ENCODE measurements around the gene UHRF1. TPM values are rescaled to one million over a fixed set of nuclear protein-coding genes. Genes with fewer than 3 reads are reported as not detected.

The UHRF1 gene
- total and polyA plus RNA-seq, 2 of the 13 experiments (the other 11 are each of a cell fraction or from before 2014, with no cell fraction given) = 6.8 to 78.4 TPM

DNA sequence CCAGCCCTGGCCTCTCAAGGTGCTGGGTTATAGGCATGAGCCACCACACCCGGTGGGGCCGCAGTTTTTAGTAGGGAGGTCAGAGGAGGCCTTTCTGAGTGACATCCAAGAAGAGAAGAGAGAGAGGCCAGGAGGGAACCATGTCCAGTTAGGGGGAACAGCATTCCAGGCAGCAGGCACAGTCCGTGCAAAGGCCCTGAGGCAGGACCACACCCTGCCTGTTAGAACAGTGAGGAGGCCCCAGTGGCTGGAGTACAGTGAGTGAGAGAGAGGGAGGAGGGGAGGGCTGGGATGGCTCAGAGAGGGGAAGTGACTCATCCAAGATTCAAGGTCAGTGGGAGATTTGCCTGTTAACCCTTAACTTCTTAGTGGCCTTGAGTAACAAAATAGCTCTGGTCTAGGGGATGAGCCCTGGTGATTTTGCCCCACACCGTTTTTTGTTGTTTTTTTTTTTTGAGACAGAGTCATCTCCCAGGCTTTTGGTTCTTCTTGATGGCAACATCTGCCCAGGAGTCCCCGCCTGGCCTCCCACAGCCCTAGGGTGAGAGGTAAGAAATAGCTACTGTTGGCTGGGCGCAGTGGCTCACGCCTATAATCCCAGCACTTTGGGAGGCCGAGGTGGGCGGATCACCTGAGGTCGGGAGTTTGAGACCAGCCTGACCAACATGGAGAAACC is 39.1 kb upstream of the UHRF1 start (continued):
- TF ChIP-seq ZNF598 (CRISPR knock-in tag; IDR thresholded peaks at IDR 0.05; ENCODE audit: borderline replicate concordance) = no peak
- TF ChIP-seq ZSCAN21 (CRISPR knock-in tag; IDR thresholded peaks at IDR 0.05; ENCODE audit: borderline replicate concordance) = peak; percentile 30; the same call in 1 of the 2 replicates
- TF ChIP-seq ZNF672 (CRISPR knock-in tag; IDR thresholded peaks at IDR 0.05) = no peak
- peak; percentile 66; the same call in 1 of the 2 replicates for TF ChIP-seq ZNF563 (CRISPR knock-in tag; IDR thresholded peaks at IDR 0.05)
- TF ChIP-seq ZKSCAN1 (IDR thresholded peaks at IDR 0.05; ENCODE audit: low read length) = peak; percentile 75
- no peak for TF ChIP-seq TAF15 (IDR thresholded peaks at IDR 0.05; ENCODE audit: low read depth, low read length, poor library complexity, severe bottlenecking)
- TF ChIP-seq SP4 (CRISPR knock-in tag; IDR thresholded peaks at IDR 0.05) = no peak
- TF ChIP-seq, protein P1, sequence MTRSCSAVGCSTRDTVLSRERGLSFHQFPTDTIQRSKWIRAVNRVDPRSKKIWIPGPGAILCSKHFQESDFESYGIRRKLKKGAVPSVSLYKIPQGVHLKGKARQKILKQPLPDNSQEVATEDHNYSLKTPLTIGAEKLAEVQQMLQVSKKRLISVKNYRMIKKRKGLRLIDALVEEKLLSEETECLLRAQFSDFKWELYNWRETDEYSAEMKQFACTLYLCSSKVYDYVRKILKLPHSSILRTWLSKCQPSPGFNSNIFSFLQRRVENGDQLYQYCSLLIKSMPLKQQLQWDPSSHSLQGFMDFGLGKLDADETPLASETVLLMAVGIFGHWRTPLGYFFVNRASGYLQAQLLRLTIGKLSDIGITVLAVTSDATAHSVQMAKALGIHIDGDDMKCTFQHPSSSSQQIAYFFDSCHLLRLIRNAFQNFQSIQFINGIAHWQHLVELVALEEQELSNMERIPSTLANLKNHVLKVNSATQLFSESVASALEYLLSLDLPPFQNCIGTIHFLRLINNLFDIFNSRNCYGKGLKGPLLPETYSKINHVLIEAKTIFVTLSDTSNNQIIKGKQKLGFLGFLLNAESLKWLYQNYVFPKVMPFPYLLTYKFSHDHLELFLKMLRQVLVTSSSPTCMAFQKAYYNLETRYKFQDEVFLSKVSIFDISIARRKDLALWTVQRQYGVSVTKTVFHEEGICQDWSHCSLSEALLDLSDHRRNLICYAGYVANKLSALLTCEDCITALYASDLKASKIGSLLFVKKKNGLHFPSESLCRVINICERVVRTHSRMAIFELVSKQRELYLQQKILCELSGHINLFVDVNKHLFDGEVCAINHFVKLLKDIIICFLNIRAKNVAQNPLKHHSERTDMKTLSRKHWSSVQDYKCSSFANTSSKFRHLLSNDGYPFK (CRISPR knock-in tag; IDR thresholded peaks at IDR 0.05; ENCODE audit: borderline replicate concordance) = no peak; the same call in 1 of the 2 replicates
- no peak for TF ChIP-seq TAF1 (CRISPR knock-in tag; IDR thresholded peaks at IDR 0.05)
- TF ChIP-seq, protein P2, sequence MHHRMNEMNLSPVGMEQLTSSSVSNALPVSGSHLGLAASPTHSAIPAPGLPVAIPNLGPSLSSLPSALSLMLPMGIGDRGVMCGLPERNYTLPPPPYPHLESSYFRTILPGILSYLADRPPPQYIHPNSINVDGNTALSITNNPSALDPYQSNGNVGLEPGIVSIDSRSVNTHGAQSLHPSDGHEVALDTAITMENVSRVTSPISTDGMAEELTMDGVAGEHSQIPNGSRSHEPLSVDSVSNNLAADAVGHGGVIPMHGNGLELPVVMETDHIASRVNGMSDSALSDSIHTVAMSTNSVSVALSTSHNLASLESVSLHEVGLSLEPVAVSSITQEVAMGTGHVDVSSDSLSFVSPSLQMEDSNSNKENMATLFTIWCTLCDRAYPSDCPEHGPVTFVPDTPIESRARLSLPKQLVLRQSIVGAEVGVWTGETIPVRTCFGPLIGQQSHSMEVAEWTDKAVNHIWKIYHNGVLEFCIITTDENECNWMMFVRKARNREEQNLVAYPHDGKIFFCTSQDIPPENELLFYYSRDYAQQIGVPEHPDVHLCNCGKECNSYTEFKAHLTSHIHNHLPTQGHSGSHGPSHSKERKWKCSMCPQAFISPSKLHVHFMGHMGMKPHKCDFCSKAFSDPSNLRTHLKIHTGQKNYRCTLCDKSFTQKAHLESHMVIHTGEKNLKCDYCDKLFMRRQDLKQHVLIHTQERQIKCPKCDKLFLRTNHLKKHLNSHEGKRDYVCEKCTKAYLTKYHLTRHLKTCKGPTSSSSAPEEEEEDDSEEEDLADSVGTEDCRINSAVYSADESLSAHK (CRISPR knock-in tag; IDR thresholded peaks at IDR 0.05; ENCODE audit: borderline replicate concordance) = no peak
- no peak for TF ChIP-seq U2AF2 (IDR thresholded peaks at IDR 0.05; ENCODE audit: low read depth, low read length)
- TF ChIP-seq, protein P3, sequence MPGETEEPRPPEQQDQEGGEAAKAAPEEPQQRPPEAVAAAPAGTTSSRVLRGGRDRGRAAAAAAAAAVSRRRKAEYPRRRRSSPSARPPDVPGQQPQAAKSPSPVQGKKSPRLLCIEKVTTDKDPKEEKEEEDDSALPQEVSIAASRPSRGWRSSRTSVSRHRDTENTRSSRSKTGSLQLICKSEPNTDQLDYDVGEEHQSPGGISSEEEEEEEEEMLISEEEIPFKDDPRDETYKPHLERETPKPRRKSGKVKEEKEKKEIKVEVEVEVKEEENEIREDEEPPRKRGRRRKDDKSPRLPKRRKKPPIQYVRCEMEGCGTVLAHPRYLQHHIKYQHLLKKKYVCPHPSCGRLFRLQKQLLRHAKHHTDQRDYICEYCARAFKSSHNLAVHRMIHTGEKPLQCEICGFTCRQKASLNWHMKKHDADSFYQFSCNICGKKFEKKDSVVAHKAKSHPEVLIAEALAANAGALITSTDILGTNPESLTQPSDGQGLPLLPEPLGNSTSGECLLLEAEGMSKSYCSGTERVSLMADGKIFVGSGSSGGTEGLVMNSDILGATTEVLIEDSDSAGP (CRISPR knock-in tag; IDR thresholded peaks at IDR 0.05; ENCODE audit: borderline replicate concordance) = peak; percentile 70
- peak; percentile 94 for TF ChIP-seq ZNF788 (CRISPR knock-in tag; IDR thresholded peaks at IDR 0.05; ENCODE audit: borderline replicate concordance)
- no peak for TF ChIP-seq RFXAP (CRISPR knock-in tag; IDR thresholded peaks at IDR 0.05; ENCODE audit: borderline replicate concordance)
- peak; percentile 99 for TF ChIP-seq JUNB (CRISPR knock-in tag; IDR thresholded peaks at IDR 0.05; ENCODE audit: borderline replicate concordance)
- TF ChIP-seq SOX5 (CRISPR knock-in tag; IDR thresholded peaks at IDR 0.05; ENCODE audit: borderline replicate concordance) = peak; percentile 81; the same call in 1 of the 2 replicates
- no peak for TF ChIP-seq MTF1 (CRISPR knock-in tag; IDR thresholded peaks at IDR 0.05)
- TF ChIP-seq, protein P4, sequence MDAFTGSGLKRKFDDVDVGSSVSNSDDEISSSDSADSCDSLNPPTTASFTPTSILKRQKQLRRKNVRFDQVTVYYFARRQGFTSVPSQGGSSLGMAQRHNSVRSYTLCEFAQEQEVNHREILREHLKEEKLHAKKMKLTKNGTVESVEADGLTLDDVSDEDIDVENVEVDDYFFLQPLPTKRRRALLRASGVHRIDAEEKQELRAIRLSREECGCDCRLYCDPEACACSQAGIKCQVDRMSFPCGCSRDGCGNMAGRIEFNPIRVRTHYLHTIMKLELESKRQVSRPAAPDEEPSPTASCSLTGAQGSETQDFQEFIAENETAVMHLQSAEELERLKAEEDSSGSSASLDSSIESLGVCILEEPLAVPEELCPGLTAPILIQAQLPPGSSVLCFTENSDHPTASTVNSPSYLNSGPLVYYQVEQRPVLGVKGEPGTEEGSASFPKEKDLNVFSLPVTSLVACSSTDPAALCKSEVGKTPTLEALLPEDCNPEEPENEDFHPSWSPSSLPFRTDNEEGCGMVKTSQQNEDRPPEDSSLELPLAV (CRISPR knock-in tag; conservative IDR thresholded peaks at IDR 0.05; ENCODE audit: low read depth) = no peak
- no peak for TF ChIP-seq ZIK1 (CRISPR knock-in tag; IDR thresholded peaks at IDR 0.05; ENCODE audit: borderline replicate concordance, low read depth)
- no peak for TF ChIP-seq ZSCAN20 (CRISPR knock-in tag; IDR thresholded peaks at IDR 0.05; ENCODE audit: borderline replicate concordance)
- no peak for TF ChIP-seq MAFK (conservative IDR thresholded peaks at IDR 0.05 in 1 of 2, IDR thresholded peaks at IDR 0.05 in 1 of 2; ENCODE audit: low read length in 2 of 2)
